ENCODE results near the gene SF3B2.

DNA sequence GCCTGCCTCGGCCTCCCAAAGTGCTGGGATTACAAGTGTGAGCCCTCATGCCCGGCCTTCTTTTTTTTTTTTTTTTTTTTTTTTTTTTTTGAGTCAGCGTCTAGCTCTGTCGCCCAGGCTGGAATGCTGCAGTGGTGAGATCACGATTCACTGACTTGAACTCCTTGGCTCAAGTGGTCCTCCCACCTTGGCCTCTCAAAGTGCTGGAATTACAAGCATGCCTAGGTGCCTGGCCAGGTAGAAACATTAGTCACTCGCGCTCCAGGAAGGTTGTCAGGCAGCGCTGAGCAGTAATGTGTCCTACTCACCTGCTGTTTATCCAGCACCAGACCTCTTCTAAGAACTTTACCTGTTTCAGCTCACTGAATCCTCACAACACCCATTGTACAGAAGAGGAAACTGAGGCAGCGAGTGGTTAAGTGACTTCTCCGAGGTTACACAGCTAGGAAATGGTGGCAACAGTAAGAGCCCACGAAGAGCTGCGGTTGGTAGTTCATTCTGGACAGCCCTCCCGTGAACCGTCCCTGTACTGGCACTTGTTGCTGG lies 40.9 kb upstream of the SF3B2 start:
- TF ChIP-seq ZFP36 (IDR thresholded peaks at IDR 0.05; ENCODE audit: borderline replicate concordance, partially characterized antibody) = no peak
- TF ChIP-seq, protein P1, sequence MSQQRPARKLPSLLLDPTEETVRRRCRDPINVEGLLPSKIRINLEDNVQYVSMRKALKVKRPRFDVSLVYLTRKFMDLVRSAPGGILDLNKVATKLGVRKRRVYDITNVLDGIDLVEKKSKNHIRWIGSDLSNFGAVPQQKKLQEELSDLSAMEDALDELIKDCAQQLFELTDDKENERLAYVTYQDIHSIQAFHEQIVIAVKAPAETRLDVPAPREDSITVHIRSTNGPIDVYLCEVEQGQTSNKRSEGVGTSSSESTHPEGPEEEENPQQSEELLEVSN (IDR thresholded peaks at IDR 0.05; ENCODE audit: borderline replicate concordance, low read depth) = no peak
- no peak for TF ChIP-seq FOSL2 (IDR thresholded peaks at IDR 0.05)
- TF ChIP-seq FOSL2 (CRISPR knock-in tag; IDR thresholded peaks at IDR 0.05) = no peak
- TF ChIP-seq, protein P2, sequence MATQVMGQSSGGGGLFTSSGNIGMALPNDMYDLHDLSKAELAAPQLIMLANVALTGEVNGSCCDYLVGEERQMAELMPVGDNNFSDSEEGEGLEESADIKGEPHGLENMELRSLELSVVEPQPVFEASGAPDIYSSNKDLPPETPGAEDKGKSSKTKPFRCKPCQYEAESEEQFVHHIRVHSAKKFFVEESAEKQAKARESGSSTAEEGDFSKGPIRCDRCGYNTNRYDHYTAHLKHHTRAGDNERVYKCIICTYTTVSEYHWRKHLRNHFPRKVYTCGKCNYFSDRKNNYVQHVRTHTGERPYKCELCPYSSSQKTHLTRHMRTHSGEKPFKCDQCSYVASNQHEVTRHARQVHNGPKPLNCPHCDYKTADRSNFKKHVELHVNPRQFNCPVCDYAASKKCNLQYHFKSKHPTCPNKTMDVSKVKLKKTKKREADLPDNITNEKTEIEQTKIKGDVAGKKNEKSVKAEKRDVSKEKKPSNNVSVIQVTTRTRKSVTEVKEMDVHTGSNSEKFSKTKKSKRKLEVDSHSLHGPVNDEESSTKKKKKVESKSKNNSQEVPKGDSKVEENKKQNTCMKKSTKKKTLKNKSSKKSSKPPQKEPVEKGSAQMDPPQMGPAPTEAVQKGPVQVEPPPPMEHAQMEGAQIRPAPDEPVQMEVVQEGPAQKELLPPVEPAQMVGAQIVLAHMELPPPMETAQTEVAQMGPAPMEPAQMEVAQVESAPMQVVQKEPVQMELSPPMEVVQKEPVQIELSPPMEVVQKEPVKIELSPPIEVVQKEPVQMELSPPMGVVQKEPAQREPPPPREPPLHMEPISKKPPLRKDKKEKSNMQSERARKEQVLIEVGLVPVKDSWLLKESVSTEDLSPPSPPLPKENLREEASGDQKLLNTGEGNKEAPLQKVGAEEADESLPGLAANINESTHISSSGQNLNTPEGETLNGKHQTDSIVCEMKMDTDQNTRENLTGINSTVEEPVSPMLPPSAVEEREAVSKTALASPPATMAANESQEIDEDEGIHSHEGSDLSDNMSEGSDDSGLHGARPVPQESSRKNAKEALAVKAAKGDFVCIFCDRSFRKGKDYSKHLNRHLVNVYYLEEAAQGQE (IDR thresholded peaks at IDR 0.05) = no peak
- no peak for TF ChIP-seq NR3C1 (IDR thresholded peaks at IDR 0.05)
- TF ChIP-seq, protein P3, sequence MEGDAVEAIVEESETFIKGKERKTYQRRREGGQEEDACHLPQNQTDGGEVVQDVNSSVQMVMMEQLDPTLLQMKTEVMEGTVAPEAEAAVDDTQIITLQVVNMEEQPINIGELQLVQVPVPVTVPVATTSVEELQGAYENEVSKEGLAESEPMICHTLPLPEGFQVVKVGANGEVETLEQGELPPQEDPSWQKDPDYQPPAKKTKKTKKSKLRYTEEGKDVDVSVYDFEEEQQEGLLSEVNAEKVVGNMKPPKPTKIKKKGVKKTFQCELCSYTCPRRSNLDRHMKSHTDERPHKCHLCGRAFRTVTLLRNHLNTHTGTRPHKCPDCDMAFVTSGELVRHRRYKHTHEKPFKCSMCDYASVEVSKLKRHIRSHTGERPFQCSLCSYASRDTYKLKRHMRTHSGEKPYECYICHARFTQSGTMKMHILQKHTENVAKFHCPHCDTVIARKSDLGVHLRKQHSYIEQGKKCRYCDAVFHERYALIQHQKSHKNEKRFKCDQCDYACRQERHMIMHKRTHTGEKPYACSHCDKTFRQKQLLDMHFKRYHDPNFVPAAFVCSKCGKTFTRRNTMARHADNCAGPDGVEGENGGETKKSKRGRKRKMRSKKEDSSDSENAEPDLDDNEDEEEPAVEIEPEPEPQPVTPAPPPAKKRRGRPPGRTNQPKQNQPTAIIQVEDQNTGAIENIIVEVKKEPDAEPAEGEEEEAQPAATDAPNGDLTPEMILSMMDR (IDR thresholded peaks at IDR 0.05) = no peak
- TF ChIP-seq SREBF2 (IDR thresholded peaks at IDR 0.05) = no peak
- TF ChIP-seq MYC (IDR thresholded peaks at IDR 0.05; ENCODE audit: borderline replicate concordance, low read length) = no peak
- TF ChIP-seq ESRRA (IDR thresholded peaks at IDR 0.05; ENCODE audit: borderline replicate concordance, low read length) = no peak
- TF ChIP-seq, protein P4, sequence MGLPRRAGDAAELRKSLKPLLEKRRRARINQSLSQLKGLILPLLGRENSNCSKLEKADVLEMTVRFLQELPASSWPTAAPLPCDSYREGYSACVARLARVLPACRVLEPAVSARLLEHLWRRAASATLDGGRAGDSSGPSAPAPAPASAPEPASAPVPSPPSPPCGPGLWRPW (IDR thresholded peaks at IDR 0.05) = no peak
- TF ChIP-seq RAD21 (conservative IDR thresholded peaks at IDR 0.05 in 1 of 2, IDR thresholded peaks at IDR 0.05 in 1 of 2) = no peak
- no peak for TF ChIP-seq CBX8 (IDR thresholded peaks at IDR 0.05)

Measured in A549 (cell line).